HG03108 (cell line): ENCODE data around the gene CCL7.

ENCODE experiments used
- ATAC-seq: cut with Tn5 transposase; IDR thresholded peaks from one replicate; pipeline ENCODE4 v1.9.1; 2021; ENCODE audit warnings: moderate library complexity; ENCODE audit not compliant: unreplicated experiment

CCL7 gene

GRCh38 chr17:34246446-34246845 lies 23.6 kb upstream of the CCL7 start:
- no peak for ATAC-seq

- ATAC-seq, result no peak
Measured at GRCh38 chr17:34246881-34247280, 23.1 kb upstream of the CCL7 start.

GRCh38 chr17:34248511-34249024 lies 21.5 kb upstream of the CCL7 start:
- no peak for ATAC-seq

- no peak for ATAC-seq
Measured at GRCh38 chr17:34249061-34249460, 21.0 kb upstream of the CCL7 start.

- no peak for ATAC-seq
Measured at GRCh38 chr17:34249478-34249877, 20.5 kb upstream of the CCL7 start.

- no peak for ATAC-seq
Measured at GRCh38 chr17:34251186-34251585, 18.8 kb upstream of the CCL7 start.

GRCh38 chr17:34252095-34252443 lies 18.0 kb upstream of the CCL7 start:
- ATAC-seq, result peak; percentile 49

GRCh38 chr17:34252444-34253138 lies 17.4 kb upstream of the CCL7 start:
- no peak for ATAC-seq

- no peak for ATAC-seq
Measured at GRCh38 chr17:34253139-34253525, 16.9 kb upstream of the CCL7 start.

GRCh38 chr17:34254146-34254545 lies 15.9 kb upstream of the CCL7 start:
- no peak for ATAC-seq

- no peak for ATAC-seq
Measured at GRCh38 chr17:34254651-34255380, 15.2 kb upstream of the CCL7 start, which contains the start of gene CCL2. Gene CCL2 (plus strand): TSS chr17:34255285. CDS start chr17:34255350, 65 bp downstream.

GRCh38 chr17:34255381-34255732 lies 14.7 kb upstream of the CCL7 start:
- ATAC-seq, result no peak

- no peak for ATAC-seq
Measured at GRCh38 chr17:34255841-34256240, 14.2 kb upstream of the CCL7 start.

- no peak for ATAC-seq
Measured at GRCh38 chr17:34257299-34257985, 12.6 kb upstream of the CCL7 start.

- ATAC-seq, result no peak
Measured at GRCh38 chr17:34257986-34258326, 12.1 kb upstream of the CCL7 start.

- ATAC-seq, result no peak
Measured at GRCh38 chr17:34259146-34259545, 10.9 kb upstream of the CCL7 start.

- ATAC-seq, result no peak
Measured at GRCh38 chr17:34260861-34261260, 9.2 kb upstream of the CCL7 start.

GRCh38 chr17:34261568-34262337 lies 8.3 kb upstream of the CCL7 start:
- no peak for ATAC-seq

- no peak for ATAC-seq
Measured at GRCh38 chr17:34265711-34266110, 4.3 kb upstream of the CCL7 start.

GRCh38 chr17:34275881-34276280 lies 5.9 kb downstream of the CCL7 start:
- no peak for ATAC-seq

GRCh38 chr17:34276826-34277225 lies 6.8 kb downstream of the CCL7 start:
- ATAC-seq, result no peak
